T-helper 2 cell treated with Interferon-gamma antibody and Interleukin-4, amounts not matched to agents 5 μg/mL and 100 μg/mL, for 36 hours (primary cell): ENCODE measurements around the gene IRAK1.
A peak's percentile ranks its signal among the peaks of the same experiment; 100 is the strongest.

ENCODE experiments used
- DNase-seq: peaks from one replicate; pipeline ENCODE4 v3.0.0; 2021; ENCODE audit warnings: low spot score
- H3K27ac Mint-ChIP-seq: one replicate; pipeline ENCODE4 v1.8.0; 2021; ENCODE audit warnings: mild to moderate bottlenecking, mixed read lengths
- H3K27me3 Mint-ChIP-seq: one replicate; pipeline ENCODE4 v1.8.0; 2021; ENCODE audit warnings: low read depth, mixed read lengths
- H3K36me3 Mint-ChIP-seq: one replicate; pipeline ENCODE4 v1.8.0; 2021; ENCODE audit warnings: low read depth, mixed read lengths
- H3K4me1 Mint-ChIP-seq: one replicate; pipeline ENCODE4 v1.8.0; 2021; ENCODE audit warnings: low read depth, mixed read lengths
- H3K4me3 Mint-ChIP-seq: one replicate; pipeline ENCODE4 v1.8.0; 2022; ENCODE audit warnings: mild to moderate bottlenecking, moderate library complexity, mixed read lengths
- H3K9me3 Mint-ChIP-seq: one replicate; pipeline ENCODE4 v1.8.0; 2021; ENCODE audit warnings: mixed read lengths

The IRAK1 gene

GRCh38 chrX:153971450-153972367 lies 48.0 kb downstream of the IRAK1 start, which contains the start of gene HCFC1:
Gene HCFC1, minus strand, starts transcription at chrX:153971818. Its CDS starts 978 bp downstream, at chrX:153970840.
- peak within 1 kb of the TSS; percentile 100 for H3K27ac Mint-ChIP-seq
- peaks cover 26% of the 10 kb centered on the region for H3K36me3 Mint-ChIP-seq
- H3K9me3 Mint-ChIP-seq = no peaks in the 10 kb centered on the region
- peak; percentile 86 for DNase-seq
- peaks cover 23% of the 10 kb centered on the region for H3K4me1 Mint-ChIP-seq
- no peaks in the 10 kb centered on the region for H3K27me3 Mint-ChIP-seq
- peak within 1 kb of the TSS; percentile 100 for H3K4me3 Mint-ChIP-seq

DNA sequence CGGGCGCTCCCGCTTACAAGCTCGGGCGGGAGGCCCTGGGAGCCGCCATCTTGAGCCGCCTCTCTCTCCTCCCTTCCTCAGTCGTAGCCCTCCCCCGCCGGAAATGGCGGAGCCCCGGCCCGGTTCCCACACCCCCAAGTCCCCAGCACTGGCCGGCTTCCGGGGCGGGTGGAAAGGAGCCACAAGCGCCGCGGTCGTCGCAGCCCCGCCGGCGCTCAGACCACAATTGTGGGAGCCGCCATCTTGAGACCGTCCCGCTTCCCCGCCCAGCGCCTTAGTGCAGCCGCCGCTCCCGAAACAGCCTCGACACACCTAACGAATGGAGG lies 48.6 kb downstream of the IRAK1 start:
- H3K4me1 Mint-ChIP-seq = peaks cover 26% of the 10 kb centered on the region
- H3K27ac Mint-ChIP-seq = peak overlapping the region; percentile 100

DNA sequence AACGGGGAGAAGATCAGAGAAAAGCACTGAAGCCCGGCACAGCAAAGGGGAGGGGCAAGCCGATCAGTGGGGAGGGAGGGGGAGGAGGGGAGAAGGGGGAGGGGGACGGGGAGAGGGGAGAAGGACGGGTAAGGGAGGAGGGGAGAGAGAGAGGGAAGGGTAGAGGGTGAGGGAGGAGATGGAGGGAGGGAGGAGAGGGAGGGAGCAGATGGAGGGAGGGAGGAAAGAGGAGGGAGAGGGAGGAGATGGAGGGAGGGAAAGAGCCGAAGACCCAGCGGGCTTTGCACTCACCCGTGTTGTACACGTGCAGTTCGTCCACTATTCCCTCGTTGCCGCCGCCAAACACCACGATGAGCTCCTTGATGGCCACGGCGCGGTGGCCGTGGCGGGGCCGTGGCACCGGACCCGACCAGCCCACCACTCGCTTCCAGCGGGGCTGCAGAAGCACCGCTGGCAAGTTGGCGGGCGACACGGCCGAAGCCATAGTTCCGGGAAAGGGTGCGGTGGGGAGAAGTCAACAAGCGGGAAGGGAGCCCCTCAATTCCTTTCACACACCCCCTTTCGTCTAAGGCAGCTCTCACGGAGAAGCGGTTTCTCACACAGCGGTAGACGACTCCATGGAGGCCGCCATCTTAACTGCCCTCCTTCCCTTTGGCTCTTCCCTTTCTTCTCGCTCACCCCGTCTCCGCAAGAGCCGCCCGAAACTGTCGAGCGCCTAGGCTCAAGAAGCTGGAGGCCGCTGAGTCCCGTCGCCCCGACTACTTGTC lies 49.2 kb downstream of the IRAK1 start:
- H3K27ac Mint-ChIP-seq = peak overlapping the region; percentile 100
- peaks cover 25% of the 10 kb centered on the region for H3K4me1 Mint-ChIP-seq
- H3K36me3 Mint-ChIP-seq = peaks cover 25% of the 10 kb centered on the region
- no peak for DNase-seq
- H3K9me3 Mint-ChIP-seq = no peaks in the 10 kb centered on the region
- H3K4me3 Mint-ChIP-seq = peak overlapping the region; percentile 100
- H3K27me3 Mint-ChIP-seq = no peaks in the 10 kb centered on the region

More for the DNA sequence above, 48.6 kb downstream of the IRAK1 start:
- DNase-seq = peak; percentile 87
- Mint-ChIP-seq H3K4me3 (peak overlapping the region; percentile 100), H3K27me3 (no peaks in the 10 kb centered on the region), H3K36me3 (peaks cover 26% of the 10 kb centered on the region), H3K9me3 (no peaks in the 10 kb centered on the region)

- Mint-ChIP-seq H3K27ac (peak overlapping the region; percentile 100), H3K4me3 (peak overlapping the region; percentile 100), H3K27me3 (no peaks in the 10 kb centered on the region), H3K36me3 (peaks cover 25% of the 10 kb centered on the region), H3K4me1 (peaks cover 25% of the 10 kb centered on the region), H3K9me3 (no peaks in the 10 kb centered on the region)
- no peak for DNase-seq
Measured at GRCh38 chrX:153969904-153970356, 49.8 kb downstream of the IRAK1 start.

DNA sequence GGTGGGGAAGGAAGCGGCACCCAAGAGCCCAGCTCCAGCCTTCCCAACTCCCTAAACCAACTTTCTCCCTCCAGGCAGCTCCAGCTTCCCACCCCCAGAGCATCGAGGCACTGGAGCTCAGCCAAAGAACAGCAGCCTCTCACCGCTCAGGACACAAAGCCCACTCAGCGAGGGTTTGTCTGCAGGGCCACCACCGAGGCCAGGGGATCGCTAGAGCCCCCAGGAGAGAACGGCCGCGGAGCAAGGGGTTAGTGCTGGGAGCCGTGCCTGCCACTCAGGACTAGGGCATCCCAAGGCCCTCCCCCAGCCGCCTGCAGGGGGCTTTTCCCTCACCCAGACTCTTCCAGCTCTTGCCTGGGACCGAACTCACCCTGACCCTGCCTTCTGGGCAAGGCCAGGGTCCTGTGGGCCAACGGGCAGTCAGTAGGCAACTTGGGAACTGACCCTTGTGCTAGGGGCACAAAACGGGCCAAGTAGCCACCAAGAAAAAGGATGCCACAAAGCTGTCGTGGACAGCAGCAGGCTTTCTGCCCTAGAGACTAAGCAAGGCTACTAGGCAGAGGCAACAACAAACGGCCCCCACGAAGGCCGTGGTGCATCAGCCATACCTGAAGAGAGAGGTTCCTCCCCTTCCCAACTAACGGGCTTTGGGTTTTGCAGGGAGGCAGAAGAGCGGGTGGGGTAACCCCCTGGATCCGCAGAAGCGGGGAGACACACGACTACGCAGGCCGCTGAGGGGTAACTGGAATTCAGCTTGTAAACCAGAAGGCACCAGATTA lies 50.4 kb downstream of the IRAK1 start:
- H3K9me3 Mint-ChIP-seq = no peaks in the 10 kb centered on the region
- peak overlapping the region; percentile 100 for H3K4me3 Mint-ChIP-seq
- peak overlapping the region; percentile 100 for H3K27ac Mint-ChIP-seq
- H3K36me3 Mint-ChIP-seq = peaks cover 25% of the 10 kb centered on the region
- H3K27me3 Mint-ChIP-seq = no peaks in the 10 kb centered on the region
- peaks cover 20% of the 10 kb centered on the region for H3K4me1 Mint-ChIP-seq
- no peak for DNase-seq

DNA sequence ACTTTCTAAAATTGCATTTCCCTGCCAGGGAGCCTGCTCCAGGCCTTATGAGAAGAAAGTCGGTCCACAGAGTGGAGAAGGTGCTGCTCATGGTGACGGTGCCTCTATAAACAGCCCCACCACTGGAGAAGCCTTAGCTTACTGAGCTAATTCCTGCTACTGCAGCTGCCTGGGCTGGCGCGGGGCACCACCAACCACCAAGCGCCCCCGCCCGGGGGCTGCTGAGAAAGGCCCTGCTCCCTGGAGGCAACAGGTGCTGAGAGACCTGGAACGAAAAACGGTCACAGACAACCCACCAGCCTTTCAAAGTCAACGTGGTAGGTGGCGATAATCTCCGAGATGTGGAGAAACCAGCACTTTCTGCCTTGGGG lies 51.0 kb downstream of the IRAK1 start:
- Mint-ChIP-seq H3K36me3 (peaks cover 25% of the 10 kb centered on the region), H3K27me3 (no peaks in the 10 kb centered on the region), H3K4me1 (peaks cover 17% of the 10 kb centered on the region), H3K27ac (peak overlapping the region; percentile 48), H3K9me3 (no peaks in the 10 kb centered on the region), H3K4me3 (peak overlapping the region; percentile 100)
- DNase-seq = no peak

DNA sequence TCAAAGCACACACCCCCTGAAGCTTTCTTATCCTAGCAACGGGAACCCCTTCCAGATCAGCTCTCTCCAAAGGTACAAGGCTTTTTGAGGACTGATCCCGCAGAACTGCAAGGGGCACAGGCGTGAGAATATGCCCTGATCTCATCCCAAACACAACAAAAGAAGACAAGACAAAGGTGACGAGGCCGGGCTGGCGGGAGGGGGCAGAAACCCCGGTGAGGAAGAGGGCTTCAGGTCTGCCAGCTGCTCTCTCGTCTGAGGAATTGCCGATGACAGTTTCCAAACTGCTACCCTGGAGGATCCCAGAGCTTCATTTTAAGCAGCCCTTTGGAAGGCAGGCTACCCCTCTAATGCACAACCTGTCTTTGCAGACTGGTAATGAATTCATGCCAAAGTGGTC lies 51.4 kb downstream of the IRAK1 start:
- H3K9me3 Mint-ChIP-seq = no peaks in the 10 kb centered on the region
- no peaks in the 10 kb centered on the region for H3K27me3 Mint-ChIP-seq
- H3K4me1 Mint-ChIP-seq = peaks cover 17% of the 10 kb centered on the region
- H3K4me3 Mint-ChIP-seq = peak overlapping the region; percentile 100
- H3K27ac Mint-ChIP-seq = peak overlapping the region; percentile 90
- no peak for DNase-seq
- H3K36me3 Mint-ChIP-seq = peaks cover 25% of the 10 kb centered on the region

GRCh38 chrX:153967536-153968224 lies 52.0 kb downstream of the IRAK1 start:
- Mint-ChIP-seq H3K27me3 (no peaks in the 10 kb centered on the region), H3K27ac (peak overlapping the region; percentile 90), H3K9me3 (no peaks in the 10 kb centered on the region), H3K4me1 (peaks cover 15% of the 10 kb centered on the region), H3K36me3 (peaks cover 28% of the 10 kb centered on the region), H3K4me3 (peak overlapping the region; percentile 100)
- no peak for DNase-seq

GRCh38 chrX:153966841-153967535 lies 52.7 kb downstream of the IRAK1 start:
- H3K4me1 Mint-ChIP-seq = peaks cover 15% of the 10 kb centered on the region
- peak overlapping the region; percentile 90 for H3K27ac Mint-ChIP-seq
- no peaks in the 10 kb centered on the region for H3K9me3 Mint-ChIP-seq
- H3K36me3 Mint-ChIP-seq = peaks cover 30% of the 10 kb centered on the region
- peak; percentile 56 for DNase-seq
- H3K27me3 Mint-ChIP-seq = no peaks in the 10 kb centered on the region
- H3K4me3 Mint-ChIP-seq = peak overlapping the region; percentile 100

DNA sequence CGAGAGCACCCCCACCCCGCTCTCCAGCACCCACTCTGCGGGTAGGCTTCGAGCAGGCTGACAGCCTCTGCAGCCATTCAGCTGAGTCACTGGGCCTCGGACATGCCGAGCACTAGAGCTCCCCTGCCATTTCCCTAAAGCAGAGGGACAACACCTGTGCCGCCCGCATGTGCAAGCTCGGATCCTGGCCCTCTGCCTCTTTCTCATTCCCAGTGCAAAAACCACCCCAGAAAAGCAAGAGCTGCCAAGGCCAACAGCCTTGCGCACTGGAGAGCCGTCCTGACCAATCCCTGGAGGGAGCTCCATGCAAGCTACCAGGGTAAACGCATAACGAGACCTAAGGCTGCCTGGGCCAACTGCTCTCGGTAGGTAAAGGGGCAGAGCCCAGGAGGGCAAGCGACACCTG lies 53.4 kb downstream of the IRAK1 start:
- Mint-ChIP-seq H3K36me3 (peaks cover 28% of the 10 kb centered on the region), H3K27ac (peak overlapping the region; percentile 62), H3K4me3 (peak overlapping the region; percentile 100), H3K4me1 (peaks cover 15% of the 10 kb centered on the region), H3K9me3 (no peaks in the 10 kb centered on the region), H3K27me3 (no peaks in the 10 kb centered on the region)
- DNase-seq = no peak

DNA sequence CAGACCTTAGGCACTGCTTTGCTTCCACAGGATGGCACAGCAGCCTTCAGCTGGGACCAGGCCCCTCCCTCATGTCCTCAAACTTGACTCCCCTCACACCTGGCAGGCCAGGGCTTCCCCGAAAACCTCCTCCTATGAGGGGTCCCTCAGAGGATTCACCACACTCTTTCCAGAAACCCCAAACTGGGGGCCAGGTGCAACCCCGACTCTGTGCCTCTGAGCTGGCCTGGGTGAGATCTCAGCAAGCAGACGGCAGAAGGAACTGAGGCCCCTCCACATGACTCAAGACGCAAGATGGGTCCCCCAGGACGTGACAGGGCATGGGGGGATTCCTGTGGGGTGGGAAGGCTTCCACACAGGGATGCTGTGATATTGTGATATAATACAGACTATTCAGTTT lies 54.3 kb downstream of the IRAK1 start:
- no peak for DNase-seq
- H3K4me3 Mint-ChIP-seq = no peak overlapping the region
- H3K27me3 Mint-ChIP-seq = no peaks in the 10 kb centered on the region
- H3K4me1 Mint-ChIP-seq = peaks cover 15% of the 10 kb centered on the region
- no peak overlapping the region for H3K27ac Mint-ChIP-seq
- H3K9me3 Mint-ChIP-seq = no peaks in the 10 kb centered on the region
- H3K36me3 Mint-ChIP-seq = peaks cover 28% of the 10 kb centered on the region

- Mint-ChIP-seq H3K36me3 (peaks cover 26% of the 10 kb centered on the region), H3K27ac (no peak overlapping the region)
Measured at GRCh38 chrX:153964105-153964504, 55.6 kb downstream of the IRAK1 start.

DNA sequence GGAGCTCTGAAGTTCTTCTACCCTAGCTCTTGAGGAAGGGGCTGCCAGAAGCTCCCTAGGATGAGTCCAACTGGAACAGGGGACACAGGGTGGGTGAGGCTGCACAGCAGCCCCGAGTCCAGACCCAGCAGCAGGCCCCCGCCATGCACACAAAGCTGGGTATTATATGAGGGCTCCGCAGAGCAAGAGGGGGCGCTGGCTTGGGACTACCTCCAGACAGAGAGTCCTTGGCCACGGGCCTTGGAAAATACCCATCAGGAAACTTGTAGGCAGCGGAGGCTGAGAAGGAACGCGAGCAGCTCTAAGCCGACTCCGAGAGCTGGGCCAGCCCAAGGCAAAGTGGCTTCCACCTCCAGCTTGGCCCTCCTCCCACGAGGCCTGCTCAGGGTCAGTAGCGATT lies 56.2 kb downstream of the IRAK1 start:
- Mint-ChIP-seq H3K27me3 (no peaks in the 10 kb centered on the region), H3K36me3 (peaks cover 24% of the 10 kb centered on the region), H3K4me3 (no peak overlapping the region), H3K4me1 (peaks cover 15% of the 10 kb centered on the region), H3K9me3 (no peaks in the 10 kb centered on the region), H3K27ac (no peak overlapping the region)
- DNase-seq = no peak

More at GRCh38 chrX:153964105-153964504, 55.6 kb downstream of the IRAK1 start:
- H3K4me3 Mint-ChIP-seq = no peak overlapping the region
- H3K4me1 Mint-ChIP-seq = peaks cover 15% of the 10 kb centered on the region
- no peaks in the 10 kb centered on the region for H3K9me3 Mint-ChIP-seq
- H3K27me3 Mint-ChIP-seq = no peaks in the 10 kb centered on the region
- DNase-seq = no peak
